ENCODE results near the gene UNC80. TPM values are rescaled to one million over a fixed set of nuclear protein-coding genes. Genes with fewer than 3 reads are reported as not detected.

The UNC80 gene
- total and polyA plus RNA-seq, 2 donors (not counting 1 experiment from before 2014, with no cell fraction given): not detected

DNA sequence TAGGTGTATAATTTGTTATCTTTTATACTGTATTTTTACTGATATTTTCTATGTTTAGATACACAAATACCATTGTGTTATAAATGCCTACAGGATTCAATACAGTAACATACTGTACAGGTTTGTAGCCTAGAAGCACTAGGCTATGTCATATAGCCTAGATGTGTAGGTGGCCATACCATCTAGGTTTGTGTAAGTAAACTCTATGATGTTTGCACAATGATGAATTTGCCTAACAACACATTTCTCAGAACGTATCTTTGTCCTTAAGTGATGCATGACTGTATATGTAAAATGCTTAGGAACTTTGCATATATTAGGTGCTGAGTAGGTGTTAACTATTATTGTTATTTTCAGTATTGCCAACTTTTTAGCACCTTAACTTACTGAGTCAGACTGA lies 17.3 kb downstream of the UNC80 start:
- H3K36me3 ChIP-seq (replicated peaks in 1 of 2; ENCODE audit: control extremely low read depth in 1 of 2, control insufficient read depth in 1 of 2, extremely low read depth in 1 of 2, insufficient read depth in 2 of 2, low read length in 1 of 2): no peaks in the 10 kb centered on the region
- TF ChIP-seq EZH2 (IDR thresholded peaks at IDR 0.05; ENCODE audit: borderline replicate concordance, insufficient read depth, low read depth, low read length, poor library complexity, severe bottlenecking): no peak
- TF ChIP-seq, protein P1, sequence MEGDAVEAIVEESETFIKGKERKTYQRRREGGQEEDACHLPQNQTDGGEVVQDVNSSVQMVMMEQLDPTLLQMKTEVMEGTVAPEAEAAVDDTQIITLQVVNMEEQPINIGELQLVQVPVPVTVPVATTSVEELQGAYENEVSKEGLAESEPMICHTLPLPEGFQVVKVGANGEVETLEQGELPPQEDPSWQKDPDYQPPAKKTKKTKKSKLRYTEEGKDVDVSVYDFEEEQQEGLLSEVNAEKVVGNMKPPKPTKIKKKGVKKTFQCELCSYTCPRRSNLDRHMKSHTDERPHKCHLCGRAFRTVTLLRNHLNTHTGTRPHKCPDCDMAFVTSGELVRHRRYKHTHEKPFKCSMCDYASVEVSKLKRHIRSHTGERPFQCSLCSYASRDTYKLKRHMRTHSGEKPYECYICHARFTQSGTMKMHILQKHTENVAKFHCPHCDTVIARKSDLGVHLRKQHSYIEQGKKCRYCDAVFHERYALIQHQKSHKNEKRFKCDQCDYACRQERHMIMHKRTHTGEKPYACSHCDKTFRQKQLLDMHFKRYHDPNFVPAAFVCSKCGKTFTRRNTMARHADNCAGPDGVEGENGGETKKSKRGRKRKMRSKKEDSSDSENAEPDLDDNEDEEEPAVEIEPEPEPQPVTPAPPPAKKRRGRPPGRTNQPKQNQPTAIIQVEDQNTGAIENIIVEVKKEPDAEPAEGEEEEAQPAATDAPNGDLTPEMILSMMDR (IDR thresholded peaks at IDR 0.05): no peak
- H3K9me3 Mint-ChIP-seq (ENCODE audit: insufficient read depth): no peaks in the 10 kb centered on the region
- no peaks in the 10 kb centered on the region for H3K27me3 Mint-ChIP-seq
- peaks cover 8% of the 10 kb centered on the region for H3K4me1 Mint-ChIP-seq
- no peaks in the 10 kb centered on the region for H3K9me3 ChIP-seq (ENCODE audit: control extremely low read depth in 1 of 3, control insufficient read depth in 2 of 3, insufficient read depth in 1 of 3, low read length in 2 of 3)
- ChIA-PET CTCF (no interaction called here), POLR2A (no interaction called here)
- intact Hi-C loops (cut with micrococcal nuclease): no loop called here
- no peak for DNase-seq
- H3K4me1 ChIP-seq (ENCODE audit: control insufficient read depth in 2 of 2, insufficient read depth in 2 of 2, low read length in 2 of 2): no peaks in the 10 kb centered on the region
- no CpG with 5 or more reads among the region's 1 CpG for WGBS (ENCODE audit: insufficient coverage)
- no peaks in the 10 kb centered on the region for H4K20me1 ChIP-seq (ENCODE audit: control insufficient read depth, insufficient read depth, low read length, poor library complexity, severe bottlenecking)
- H3K4me3 Mint-ChIP-seq: no peak overlapping the region
- H3K79me2 ChIP-seq (ENCODE audit: control insufficient read depth, insufficient read depth, low read length): no peaks in the 10 kb centered on the region
- no peaks in the 10 kb centered on the region for H3K27me3 ChIP-seq (replicated peaks in 1 of 4; ENCODE audit: control extremely low read depth in 1 of 4, control insufficient read depth in 3 of 4, insufficient read depth in 4 of 4, low read length in 3 of 4)
- no peak for ATAC-seq (ENCODE audit: low read depth)
- no peak overlapping the region for H3K9ac ChIP-seq (ENCODE audit: low read length)
- no peak overlapping the region for H3K4me2 ChIP-seq (replicated peaks; ENCODE audit: low read depth, low read length, poor library complexity, severe bottlenecking)
- no peak overlapping the region for H3K27ac ChIP-seq (ENCODE audit: low read length in 2 of 2)
- H3K4me3 ChIP-seq (ENCODE audit: control extremely low read depth in 1 of 5, extremely low read depth in 1 of 5, insufficient read depth in 1 of 5, low read depth in 2 of 5, low read length in 4 of 5): no peak overlapping the region
- H2AFZ ChIP-seq (ENCODE audit: insufficient read depth, low read depth, low read length, poor library complexity, severe bottlenecking): no peak overlapping the region
- H3K27ac Mint-ChIP-seq: no peak overlapping the region

DNA sequence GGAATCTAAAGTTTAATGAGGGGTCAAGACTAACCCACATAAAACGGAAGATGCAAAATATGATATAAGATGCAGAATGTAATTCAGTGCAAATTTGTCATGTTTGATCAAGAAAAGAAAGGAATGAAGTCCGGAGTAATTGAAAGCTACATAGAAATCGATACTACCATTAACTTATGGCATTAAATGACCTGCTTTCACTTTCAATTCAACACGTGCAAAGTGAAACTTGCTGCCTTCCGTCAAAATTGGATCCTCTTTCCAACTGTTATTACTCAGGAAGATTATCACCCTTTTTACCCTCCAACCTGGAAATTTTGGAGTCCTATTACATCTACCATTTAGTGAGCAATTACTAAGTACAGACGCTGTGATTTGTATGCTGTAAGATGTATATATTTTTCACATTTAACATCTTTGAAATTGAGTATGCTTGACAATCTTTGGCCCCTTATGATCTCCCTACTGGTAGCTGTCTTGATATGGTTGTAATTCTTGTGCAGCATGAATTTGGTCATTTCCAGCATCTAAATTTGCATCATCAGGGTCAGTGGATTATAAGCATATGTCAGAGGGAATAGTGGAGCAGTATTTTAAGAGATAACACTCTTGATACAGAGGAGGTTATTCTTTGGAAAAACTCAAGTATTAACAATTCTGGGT lies 18.6 kb downstream of the UNC80 start:
- Mint-ChIP-seq H3K4me3 (peak overlapping the region; percentile 40), H3K4me1 (peaks cover 8% of the 10 kb centered on the region), H3K27me3 (no peaks in the 10 kb centered on the region), H3K27ac (no peak overlapping the region), H3K9me3 (ENCODE audit: insufficient read depth) (no peaks in the 10 kb centered on the region)
- Histone ChIP-seq H3K4me3 (ENCODE audit: control extremely low read depth in 1 of 5, extremely low read depth in 1 of 5, insufficient read depth in 1 of 5, low read depth in 2 of 5, low read length in 4 of 5) (peak overlapping the region in 2 of 5 experiments; percentile 11 to 31), H3K9ac (ENCODE audit: low read length) (peak overlapping the region; percentile 31), H3K36me3 (replicated peaks in 1 of 2; ENCODE audit: control extremely low read depth in 1 of 2, control insufficient read depth in 1 of 2, extremely low read depth in 1 of 2, insufficient read depth in 2 of 2, low read length in 1 of 2) (no peaks in the 10 kb centered on the region), H3K79me2 (ENCODE audit: control insufficient read depth, insufficient read depth, low read length) (no peaks in the 10 kb centered on the region), H3K4me1 (ENCODE audit: control insufficient read depth in 2 of 2, insufficient read depth in 2 of 2, low read length in 2 of 2) (no peaks in the 10 kb centered on the region), H3K27ac (ENCODE audit: low read length in 2 of 2) (no peak overlapping the region), H3K27me3 (replicated peaks in 1 of 4; ENCODE audit: control extremely low read depth in 1 of 4, control insufficient read depth in 3 of 4, insufficient read depth in 4 of 4, low read length in 3 of 4) (no peaks in the 10 kb centered on the region), H3K9me3 (ENCODE audit: control extremely low read depth in 1 of 3, control insufficient read depth in 2 of 3, insufficient read depth in 1 of 3, low read length in 2 of 3) (no peaks in the 10 kb centered on the region), H2AFZ (ENCODE audit: insufficient read depth, low read depth, low read length, poor library complexity, severe bottlenecking) (peak overlapping the region; percentile 31), H3K4me2 (replicated peaks; ENCODE audit: low read depth, low read length, poor library complexity, severe bottlenecking) (peak overlapping the region; percentile 25), H4K20me1 (ENCODE audit: control insufficient read depth, insufficient read depth, low read length, poor library complexity, severe bottlenecking) (no peaks in the 10 kb centered on the region)
- DNase-seq (no peak), ATAC-seq (ENCODE audit: low read depth) (no peak)
- CTCF ChIA-PET: no interaction called here
- POLR2A ChIA-PET: no interaction called here
- TF ChIP-seq, protein P1 (IDR thresholded peaks at IDR 0.05): no peak
- TF ChIP-seq EZH2 (IDR thresholded peaks at IDR 0.05; ENCODE audit: borderline replicate concordance, insufficient read depth, low read depth, low read length, poor library complexity, severe bottlenecking): no peak
- WGBS (ENCODE audit: insufficient coverage): 0% methylated on average over 1 of the region's 6 CpGs
- intact Hi-C loops (cut with micrococcal nuclease): no loop called here

Measured in B cell (primary cell).